Liver (tissue), 9 donors: Measurements from ENCODE around the gene DTNB. TPM values are rescaled to one million over a fixed set of nuclear protein-coding genes. Genes with fewer than 3 reads are reported as not detected.

Experiments used
- DNase-seq: peaks from one replicate; pipeline ENCODE4 v3.0.0-alpha.2; 2017; ENCODE audit warnings: low spot score
- H3K27ac ChIP-seq, 2 donors: one replicate each; pipeline ENCODE4 v1.7.0; 2013; ENCODE audit warnings: inconsistent platforms in 2 of 2, low read length in 2 of 2, control low read depth in 1 of 2, low read depth in 1 of 2, mild to moderate bottlenecking in 1 of 2
- H3K27me3 ChIP-seq, 4 donors: one replicate each; pipeline versions ENCODE4 v1.6.1 to v1.7.0; 2013; ENCODE audit warnings: low read length in 3 of 4, inconsistent platforms in 1 of 4, mild to moderate bottlenecking in 1 of 4, moderate library complexity in 1 of 4; ENCODE audit not compliant: control insufficient read depth in 4 of 4, insufficient read depth in 4 of 4
- H3K36me3 ChIP-seq, 4 donors: one replicate each; pipeline versions ENCODE4 v1.6.1 to v1.7.0; 2013; ENCODE audit warnings: low read length in 3 of 4, mild to moderate bottlenecking in 3 of 4, low read depth in 1 of 4, moderate library complexity in 1 of 4; ENCODE audit not compliant: control insufficient read depth in 4 of 4, insufficient read depth in 3 of 4
- H3K4me1 ChIP-seq, 4 donors: one replicate each; pipeline versions ENCODE4 v1.6.1 to v1.7.0; 2013; ENCODE audit warnings: low read length in 3 of 4, mild to moderate bottlenecking in 3 of 4, moderate library complexity in 1 of 4; ENCODE audit not compliant: control insufficient read depth in 4 of 4, insufficient read depth in 4 of 4
- H3K4me3 ChIP-seq, 3 donors: one replicate each; pipeline versions ENCODE4 v1.6.1 to v1.7.0; 2013; ENCODE audit warnings: low read length in 3 of 3, control low read depth in 1 of 3, low read depth in 1 of 3, mild to moderate bottlenecking in 1 of 3
- H3K9ac ChIP-seq, 2 donors: one replicate each; pipeline ENCODE4 v1.7.0; 2013; ENCODE audit warnings: low read length in 2 of 2, mild to moderate bottlenecking in 2 of 2, moderate library complexity in 2 of 2, control low read depth in 1 of 2, low read depth in 1 of 2
- H3K9me3 ChIP-seq, 4 donors: one replicate each; pipeline versions ENCODE4 v1.6.1 to v1.7.0; 2013; ENCODE audit warnings: low read length in 3 of 4; ENCODE audit not compliant: control insufficient read depth in 4 of 4
- ATF3 ChIP-seq: IDR thresholded peaks from 2 replicates; pipeline ENCODE4 v1.6.1; 2016; ENCODE audit warnings: antibody characterized with exemption
- CTCF ChIP-seq: fragments of 150-350 bp; IDR thresholded peaks from 2 replicates; pipeline ENCODE4 v1.5.1; 2017; ENCODE audit warnings: improper control_type of control experiment, low read depth, low read length; ENCODE audit not compliant: missing input control
- FOXA1 ChIP-seq: IDR thresholded peaks from 2 replicates; pipeline ENCODE4 v1.6.1; 2016; ENCODE audit warnings: antibody characterized with exemption
- FOXA2 ChIP-seq: IDR thresholded peaks from 2 replicates; pipeline ENCODE4 v1.6.1; 2016; ENCODE audit warnings: antibody characterized with exemption
- GABPA ChIP-seq, 2 donors: IDR thresholded peaks in 1 of 2; conservative IDR thresholded peaks in 1 of 2; 2 replicates each; pipeline ENCODE4 v1.6.1; 2016; ENCODE audit warnings: antibody characterized with exemption in 2 of 2, mild to moderate bottlenecking in 1 of 2, moderate library complexity in 1 of 2
- HNF4A ChIP-seq, 2 donors: conservative IDR thresholded peaks; 2 replicates each; pipeline ENCODE4 v1.6.1; 2016; ENCODE audit warnings: antibody characterized with exemption in 2 of 2, mild to moderate bottlenecking in 2 of 2
- JUND ChIP-seq, 2 donors: IDR thresholded peaks; 2 replicates each; pipeline ENCODE4 v1.6.1; 2016; ENCODE audit warnings: antibody characterized with exemption in 2 of 2
- MAX ChIP-seq: IDR thresholded peaks from 2 replicates; pipeline ENCODE4 v1.6.1; 2016; ENCODE audit warnings: antibody characterized with exemption
- NR2F2 ChIP-seq: IDR thresholded peaks from 2 replicates; pipeline ENCODE4 v1.6.1; 2016; ENCODE audit warnings: antibody characterized with exemption
- REST ChIP-seq: IDR thresholded peaks from 2 replicates; pipeline ENCODE4 v1.6.1; 2016; ENCODE audit warnings: antibody characterized with exemption, mild to moderate bottlenecking
- RXRA ChIP-seq, 2 donors: IDR thresholded peaks; 2 replicates each; pipeline ENCODE4 v1.6.1; 2017 to 2018; ENCODE audit warnings: antibody characterized with exemption in 2 of 2, mild to moderate bottlenecking in 1 of 2
- SP1 ChIP-seq: IDR thresholded peaks from 2 replicates; pipeline ENCODE4 v1.6.1; 2018; ENCODE audit warnings: antibody characterized with exemption, mild to moderate bottlenecking
- TAF1 ChIP-seq: conservative IDR thresholded peaks from 2 replicates; pipeline ENCODE4 v1.6.1; 2016; ENCODE audit warnings: antibody characterized with exemption, mild to moderate bottlenecking
- ZBTB33 ChIP-seq: IDR thresholded peaks from 2 replicates; pipeline ENCODE4 v1.6.1; 2016; ENCODE audit warnings: antibody characterized with exemption
- WGBS: extraction: QIAGEN DNeasy Blood & Tissue Kit; methylation state at CpG from one replicate; pipeline ENCODE4 v1.1.7; 2013; 5-methylcytosine and 5-hydroxymethylcytosine counted together
- polyA plus RNA-seq, 2 donors: library from polyadenylated mRNA; stranded (reverse) in 1 of 2; unstranded in 1 of 2; fragments of 200-250 nt in 1 of 2; fragments of >200 nt in 1 of 2; fragmentation: Nextera tagmentation in 1 of 2; extraction: Ambion mirVana in 1 of 2; gene quantifications; one replicate each; pipeline versions ENCODE4 v1.2.1 to v1.2.3, GENCODE V29; 2013 to 2015
- total RNA-seq, 2 donors: library from RNA; depleted of rRNA; stranded (reverse); fragments of >200 nt; gene quantifications; one replicate each; pipeline ENCODE4 v1.2.3, GENCODE V29; 2014
- donor health status: healthy.
- donor health status: healthy.
- donor health status: healthy.
- donor health status: healthy.
- donor health status: healthy.

Gene DTNB
- total and polyA plus RNA-seq, 4 donors: 3.3 to 10.5 (median 6.4) TPM

- no peaks in the 10 kb centered on the region for H3K36me3 ChIP-seq
- H3K9ac ChIP-seq: no peak overlapping the region
- H3K4me1 ChIP-seq: no peaks in the 10 kb centered on the region
- WGBS: 86% methylated on average over 7 of the region's 7 CpGs
- no peaks in the 10 kb centered on the region for H3K9me3 ChIP-seq
- no peaks in the 10 kb centered on the region for H3K27me3 ChIP-seq
- TF ChIP-seq NR2F2 (no peak), FOXA1 (no peak), ZBTB33 (no peak), REST (no peak), CTCF (no peak), GABPA (IDR thresholded peaks at IDR 0.05 in 1 of 2, conservative IDR thresholded peaks at IDR 0.05 in 1 of 2) (no peak), ATF3 (no peak), MAX (no peak), TAF1 (no peak), JUND (IDR thresholded peaks at IDR 0.05) (no peak), RXRA (IDR thresholded peaks at IDR 0.05) (no peak)
- H3K27ac ChIP-seq: no peak overlapping the region
- H3K4me3 ChIP-seq: no peak overlapping the region
- no peak for DNase-seq
These were observed 324.0 kb downstream of the DTNB start for GRCh38 chr2:25349397-25349796.

- Histone ChIP-seq H3K4me1 (no peaks in the 10 kb centered on the region), H3K36me3 (no peaks in the 10 kb centered on the region), H3K9me3 (no peaks in the 10 kb centered on the region), H3K4me3 (no peak overlapping the region), H3K27me3 (no peaks in the 10 kb centered on the region), H3K27ac (no peak overlapping the region), H3K9ac (no peak overlapping the region)
- 65% methylated on average over 2 of the region's 2 CpGs for WGBS
- no peak for DNase-seq
- TF ChIP-seq HNF4A (conservative IDR thresholded peaks at IDR 0.05) (no peak), ZBTB33 (no peak), JUND (IDR thresholded peaks at IDR 0.05) (no peak), FOXA1 (no peak), CTCF (no peak), SP1 (no peak), RXRA (IDR thresholded peaks at IDR 0.05) (no peak), ATF3 (no peak), TAF1 (no peak), FOXA2 (no peak)
These were observed 325.5 kb downstream of the DTNB start for GRCh38 chr2:25347846-25348245.
